COR-L47 (cell line): ENCODE measurements around the gene UQCRQ.
"Not testable (repeated sequence)": the region's sequence is repeated elsewhere in the genome, so short reads cannot be mapped to it uniquely, and the experiment has no call there.

Experiments
- DNase-seq: peaks from one replicate; lab custom pipeline; 2025; lab: John Stamatoyannopoulos, UW

Gene UQCRQ

GRCh38 chr5:132832612-132833011, 33.8 kb upstream of the UQCRQ start:
- DNase-seq, result no peak

- no peak for DNase-seq
These were observed 32.4 kb upstream of the UQCRQ start for GRCh38 chr5:132834057-132834456.

- no peak for DNase-seq
These were observed 29.6 kb upstream of the UQCRQ start for GRCh38 chr5:132836852-132837251.

GRCh38 chr5:132837868-132838267, 28.6 kb upstream of the UQCRQ start:
- no peak for DNase-seq

- no peak for DNase-seq
These were observed 27.7 kb upstream of the UQCRQ start for GRCh38 chr5:132838516-132839282.

- DNase-seq, result no peak
These were observed 26.8 kb upstream of the UQCRQ start for GRCh38 chr5:132839426-132840301.

GRCh38 chr5:132840313-132840712, 26.1 kb upstream of the UQCRQ start:
- DNase-seq, result no peak

GRCh38 chr5:132840896-132841295, 25.5 kb upstream of the UQCRQ start:
- peak; percentile 24 for DNase-seq

- DNase-seq, result no peak
These were observed 25.1 kb upstream of the UQCRQ start for GRCh38 chr5:132841305-132841704.

- DNase-seq, result no peak
These were observed 18.2 kb upstream of the UQCRQ start for GRCh38 chr5:132848270-132848669.

- no peak for DNase-seq
These were observed 17.1 kb upstream of the UQCRQ start for GRCh38 chr5:132849347-132849746.

GRCh38 chr5:132850066-132850465, 16.4 kb upstream of the UQCRQ start:
- DNase-seq, result no peak

GRCh38 chr5:132853323-132853722, 13.1 kb upstream of the UQCRQ start:
- DNase-seq, result no peak

GRCh38 chr5:132853790-132854189, 12.7 kb upstream of the UQCRQ start:
- no peak for DNase-seq

GRCh38 chr5:132854301-132854700, 12.1 kb upstream of the UQCRQ start:
- DNase-seq, result no peak

- not testable (repeated sequence) for DNase-seq
These were observed 11.4 kb upstream of the UQCRQ start for GRCh38 chr5:132854992-132855391.

GRCh38 chr5:132856011-132856410, 10.4 kb upstream of the UQCRQ start:
- DNase-seq, result no peak

GRCh38 chr5:132859889-132860437, 6.5 kb upstream of the UQCRQ start:
- no peak for DNase-seq

- no peak for DNase-seq
These were observed 5.7 kb upstream of the UQCRQ start for GRCh38 chr5:132860742-132861141.

- DNase-seq, result no peak
These were observed 637 bp upstream of the UQCRQ start for GRCh38 chr5:132865668-132866341.

- peak; percentile 16 for DNase-seq
These were observed 607 bp downstream of the UQCRQ start for GRCh38 chr5:132867046-132867451.

GRCh38 chr5:132868754-132869153, 2.3 kb downstream of the UQCRQ start:
- no peak for DNase-seq
